HUES6 (cell line): ENCODE measurements around the gene DDX39A.
"Not testable (repeated sequence)": the region's sequence is repeated elsewhere in the genome, so short reads cannot be mapped to it uniquely, and the experiment has no call there.

Source experiments
- H3K27ac ChIP-seq: 2 replicates; pipeline ENCODE4 v1.7.0; 2013; ENCODE audit warnings: low read depth, mild to moderate bottlenecking, low read length, inconsistent platforms
- H3K27me3 ChIP-seq: 2 replicates; pipeline ENCODE4 v1.6.1; 2013; ENCODE audit warnings: low read length; ENCODE audit not compliant: control insufficient read depth, insufficient read depth
- H3K36me3 ChIP-seq: 2 replicates; pipeline ENCODE4 v1.6.1; 2013; ENCODE audit warnings: low read length; ENCODE audit not compliant: control insufficient read depth, insufficient read depth
- H3K4me1 ChIP-seq: 2 replicates; pipeline ENCODE4 v1.6.1; 2013; ENCODE audit warnings: low read length; ENCODE audit not compliant: control insufficient read depth, insufficient read depth
- H3K4me3 ChIP-seq: 2 replicates; pipeline ENCODE4 v1.5.1; 2013; ENCODE audit warnings: low read depth, low read length
- H3K9ac ChIP-seq: one replicate; pipeline ENCODE4 v1.6.1; 2013; ENCODE audit warnings: mild to moderate bottlenecking, low read length
- H3K9me3 ChIP-seq: 2 replicates; pipeline ENCODE4 v1.6.1; 2013; ENCODE audit warnings: low read depth, low read length; ENCODE audit not compliant: control insufficient read depth, insufficient read depth

The DDX39A gene

DNA sequence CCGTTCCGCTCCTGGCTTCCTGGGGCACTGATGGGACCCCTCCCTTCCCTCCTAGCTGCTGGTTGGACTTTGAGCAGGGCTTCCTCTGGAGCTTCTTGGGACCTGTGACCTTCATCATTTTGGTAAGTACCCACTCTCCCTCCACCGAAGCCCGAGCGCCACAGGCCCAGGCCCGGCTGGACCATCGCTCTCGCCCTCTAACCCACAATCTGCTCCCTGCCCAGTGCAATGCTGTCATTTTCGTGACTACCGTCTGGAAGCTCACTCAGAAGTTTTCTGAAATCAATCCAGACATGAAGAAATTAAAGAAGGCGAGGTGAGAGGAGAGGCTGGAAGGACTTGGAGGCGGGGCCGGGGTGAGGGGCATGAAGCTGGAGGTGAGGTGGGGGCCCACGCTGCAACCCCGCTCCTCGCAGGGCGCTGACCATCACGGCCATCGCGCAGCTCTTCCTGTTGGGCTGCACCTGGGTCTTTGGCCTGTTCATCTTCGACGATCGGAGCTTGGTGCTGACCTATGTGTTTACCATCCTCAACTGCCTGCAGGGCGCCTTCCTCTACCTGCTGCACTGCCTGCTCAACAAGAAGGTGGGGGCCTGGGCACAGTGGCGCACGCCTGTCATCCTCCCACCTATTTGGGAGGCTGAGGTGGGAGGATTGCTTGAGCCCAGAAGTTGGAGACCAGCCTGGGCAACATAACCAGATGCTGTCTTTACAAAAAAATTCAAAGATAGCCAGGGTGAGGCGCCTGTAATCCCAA is 12.3 kb downstream of the DDX39A start:
- Histone ChIP-seq H3K27ac (no peak overlapping the region), H3K9ac (peak overlapping the region; percentile 43), H3K36me3 (peaks cover 57% of the 10 kb centered on the region), H3K9me3 (no peaks in the 10 kb centered on the region), H3K4me3 (peak overlapping the region; percentile 20; the same call in 1 of the 2 replicates), H3K27me3 (no peaks in the 10 kb centered on the region), H3K4me1 (peaks cover 12% of the 10 kb centered on the region)

DNA sequence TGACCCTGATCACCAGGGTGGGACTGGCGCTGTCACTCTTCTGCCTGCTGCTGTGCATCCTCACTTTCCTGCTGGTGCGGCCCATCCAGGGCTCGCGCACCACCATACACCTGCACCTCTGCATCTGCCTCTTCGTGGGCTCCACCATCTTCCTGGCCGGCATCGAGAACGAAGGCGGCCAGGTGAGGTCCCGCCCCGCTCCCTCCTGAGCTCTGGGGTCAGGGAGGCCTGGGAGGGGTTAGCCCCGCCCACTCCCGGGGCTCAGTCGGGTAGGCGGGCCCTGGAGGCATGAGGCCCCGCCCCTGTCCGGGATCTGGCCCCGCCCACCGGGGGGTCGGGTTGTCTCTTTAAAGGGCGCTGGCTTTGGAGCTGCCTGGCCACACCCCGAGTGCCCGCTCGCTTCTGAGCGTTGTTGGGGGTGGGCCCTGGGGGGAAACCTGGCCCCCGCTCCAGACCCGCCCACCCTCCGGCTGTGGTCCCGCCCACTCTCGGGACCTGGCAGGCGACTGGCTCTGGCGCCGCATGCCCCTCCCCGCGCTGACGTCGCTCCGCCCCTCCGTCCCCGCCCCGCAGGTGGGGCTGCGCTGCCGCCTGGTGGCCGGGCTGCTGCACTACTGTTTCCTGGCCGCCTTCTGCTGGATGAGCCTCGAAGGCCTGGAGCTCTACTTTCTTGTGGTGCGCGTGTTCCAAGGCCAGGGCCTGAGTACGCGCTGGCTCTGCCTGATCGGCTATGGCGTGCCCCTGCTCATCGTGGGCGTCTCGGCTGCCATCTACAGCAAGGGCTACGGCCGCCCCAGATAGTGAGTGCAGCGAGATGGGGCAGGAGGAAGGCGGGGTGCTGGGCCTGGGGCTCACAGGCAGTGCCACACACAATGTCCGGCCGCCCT is 13.1 kb downstream of the DDX39A start:
- Histone ChIP-seq H3K9ac (peak overlapping the region; percentile 43), H3K4me1 (peaks cover 12% of the 10 kb centered on the region), H3K9me3 (no peaks in the 10 kb centered on the region), H3K27me3 (no peaks in the 10 kb centered on the region), H3K27ac (no peak overlapping the region), H3K4me3 (peak overlapping the region; percentile 61), H3K36me3 (peaks cover 48% of the 10 kb centered on the region)

- H3K27ac ChIP-seq, result no peak overlapping the region
- no peaks in the 10 kb centered on the region for H3K27me3 ChIP-seq
- peaks cover 12% of the 10 kb centered on the region for H3K4me1 ChIP-seq
- H3K4me3 ChIP-seq, result peak overlapping the region; percentile 61
- H3K9me3 ChIP-seq, result no peaks in the 10 kb centered on the region
- peaks cover 42% of the 10 kb centered on the region for H3K36me3 ChIP-seq
- no peak overlapping the region for H3K9ac ChIP-seq
Observed at GRCh38 chr19:14405380-14405757, 13.8 kb downstream of the DDX39A start.

- H3K27ac ChIP-seq, result no peak overlapping the region
- H3K4me3 ChIP-seq, result no peak overlapping the region
- H3K9me3 ChIP-seq, result no peaks in the 10 kb centered on the region
- peaks cover 12% of the 10 kb centered on the region for H3K4me1 ChIP-seq
- no peak overlapping the region for H3K9ac ChIP-seq
- peaks cover 31% of the 10 kb centered on the region for H3K36me3 ChIP-seq
- H3K27me3 ChIP-seq, result no peaks in the 10 kb centered on the region
Observed at GRCh38 chr19:14404312-14404711, 14.8 kb downstream of the DDX39A start.

DNA sequence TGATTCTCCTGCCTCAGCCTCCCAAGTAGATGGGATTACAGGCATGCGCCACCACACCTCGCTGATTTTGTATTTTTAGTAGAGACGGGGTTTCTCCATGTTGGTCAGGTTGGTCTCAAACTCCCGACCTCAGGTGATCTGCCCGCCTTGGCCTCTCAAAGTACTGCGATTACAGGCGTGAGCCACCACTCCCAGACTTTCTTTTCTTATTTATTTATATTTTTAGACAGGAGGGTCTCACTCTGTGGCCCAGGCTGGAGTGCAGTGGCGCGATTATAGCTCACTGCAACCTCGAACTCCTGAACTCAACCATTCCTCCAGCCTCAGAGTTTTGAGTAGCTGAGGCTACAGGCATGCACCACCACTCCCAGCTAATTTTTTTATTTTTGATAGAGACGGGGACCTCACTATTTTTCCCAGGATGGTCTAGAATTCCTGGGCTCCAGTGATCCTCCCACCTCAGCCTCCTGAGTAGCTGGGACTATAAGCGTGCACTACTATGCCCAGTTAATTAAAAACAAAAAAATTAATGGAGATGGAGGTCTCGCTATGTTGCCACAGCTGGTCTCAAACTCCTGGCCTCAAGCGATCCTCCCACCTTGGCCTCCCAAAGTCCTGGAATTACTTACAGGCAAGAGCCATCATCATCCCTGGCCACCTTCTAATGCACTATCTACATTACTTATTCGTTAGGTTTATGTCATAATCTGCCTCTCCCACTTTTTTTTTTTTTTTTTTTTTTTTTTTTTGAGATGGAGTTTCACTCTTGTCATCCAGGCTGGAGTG is 15.8 kb downstream of the DDX39A start:
- H3K4me1 ChIP-seq, result peaks cover 12% of the 10 kb centered on the region
- H3K27ac ChIP-seq, H3K4me3 ChIP-seq, H3K9ac ChIP-seq, H3K27me3 ChIP-seq, H3K9me3 ChIP-seq: not testable (repeated sequence)
- H3K36me3 ChIP-seq, result peaks cover 22% of the 10 kb centered on the region

GRCh38 chr19:14402332-14403144 is 16.6 kb downstream of the DDX39A start:
- H3K27ac ChIP-seq, result no peak overlapping the region
- peaks cover 12% of the 10 kb centered on the region for H3K4me1 ChIP-seq
- no peaks in the 10 kb centered on the region for H3K9me3 ChIP-seq
- H3K36me3 ChIP-seq, result peaks cover 17% of the 10 kb centered on the region
- H3K27me3 ChIP-seq, result no peaks in the 10 kb centered on the region
- no peak overlapping the region for H3K4me3 ChIP-seq
- no peak overlapping the region for H3K9ac ChIP-seq

- Histone ChIP-seq H3K4me1 (peaks cover 8% of the 10 kb centered on the region), H3K27me3 (no peaks in the 10 kb centered on the region), H3K9ac (no peak overlapping the region), H3K9me3 (no peaks in the 10 kb centered on the region), H3K4me3 (no peak overlapping the region), H3K27ac (no peak overlapping the region), H3K36me3 (peaks cover 11% of the 10 kb centered on the region; the same call in 1 of the 2 replicates)
Observed at GRCh38 chr19:14401468-14402195, 17.5 kb downstream of the DDX39A start.

DNA sequence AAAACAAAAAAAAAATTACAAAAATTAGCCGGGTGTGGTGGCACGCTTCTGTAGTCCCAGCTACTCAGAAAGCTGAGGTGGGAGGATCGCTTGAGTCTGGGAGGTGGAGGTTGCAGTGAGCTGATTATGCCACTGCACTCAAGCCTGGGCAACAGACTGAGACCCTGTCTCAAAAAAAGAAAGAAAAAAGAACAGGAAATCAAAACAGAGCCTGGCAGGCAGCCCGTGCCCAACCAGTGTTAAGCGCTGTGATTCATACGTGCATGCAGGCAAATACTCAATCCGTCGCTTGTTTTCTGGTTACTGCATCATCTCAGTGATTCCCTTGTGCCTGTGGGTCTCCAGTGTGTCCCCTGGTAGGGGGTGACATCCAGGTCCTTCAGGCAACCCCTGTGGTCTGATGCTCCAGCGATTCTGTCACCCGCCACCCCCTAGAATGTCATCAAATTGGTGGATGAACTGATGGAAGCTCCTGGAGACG is 18.1 kb downstream of the DDX39A start:
- Histone ChIP-seq H3K4me3 (no peak overlapping the region), H3K27me3 (no peaks in the 10 kb centered on the region), H3K9ac (no peak overlapping the region), H3K4me1 (peaks cover 4% of the 10 kb centered on the region), H3K9me3 (no peaks in the 10 kb centered on the region), H3K27ac (no peak overlapping the region), H3K36me3 (peaks cover 8% of the 10 kb centered on the region; the same call in 1 of the 2 replicates)

DNA sequence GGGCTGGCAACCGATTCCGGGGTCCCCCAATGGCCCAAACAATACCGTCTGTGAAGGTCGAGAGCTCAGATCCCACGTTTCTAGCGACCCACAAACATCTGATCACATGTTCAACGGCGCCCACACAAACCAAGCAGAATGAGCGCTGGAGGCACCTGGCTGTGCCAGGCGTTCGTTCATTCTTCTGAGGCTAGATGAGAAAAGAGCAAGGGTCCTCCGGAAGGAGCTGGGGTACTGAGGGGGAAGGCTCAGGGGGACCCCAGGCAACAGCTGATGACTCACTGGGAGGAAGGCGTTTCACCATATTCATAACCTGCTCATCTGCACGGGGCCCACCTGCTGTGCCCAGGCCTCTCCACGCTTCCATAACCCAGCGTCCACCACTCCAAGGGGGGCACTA is 22.0 kb downstream of the DDX39A start:
- H3K27me3 ChIP-seq, H3K36me3 ChIP-seq, H3K9ac ChIP-seq, H3K9me3 ChIP-seq, H3K4me1 ChIP-seq, H3K4me3 ChIP-seq, H3K27ac ChIP-seq: not testable (repeated sequence)

DNA sequence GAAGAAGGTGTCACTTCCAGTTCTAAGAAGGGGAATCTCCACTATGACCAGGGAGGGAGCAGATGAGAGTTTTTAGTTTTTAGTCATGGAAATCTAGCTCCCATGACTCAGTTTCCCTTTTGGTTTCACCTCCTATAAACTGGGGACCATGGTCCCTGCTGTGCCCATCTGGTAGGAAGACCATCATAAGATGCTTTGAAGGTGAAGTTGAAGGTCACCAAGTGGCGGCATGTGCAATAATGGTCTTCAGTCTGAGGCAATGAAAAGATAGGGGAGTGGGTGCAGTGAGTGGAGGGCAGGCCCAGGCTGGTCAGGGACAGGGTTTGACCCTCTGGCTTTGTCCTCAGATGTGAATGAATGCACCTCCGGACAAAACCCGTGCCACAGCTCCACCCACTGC is 22.4 kb downstream of the DDX39A start:
- not testable (repeated sequence) for H3K27me3 ChIP-seq, H3K27ac ChIP-seq, H3K9ac ChIP-seq, H3K36me3 ChIP-seq, H3K4me1 ChIP-seq, H3K4me3 ChIP-seq, H3K9me3 ChIP-seq
